Panc1 (cell line): ENCODE measurements around the gene MFAP4.

Experiments
- POLR2AphosphoS5 ChIP-seq: IDR thresholded peaks from 2 replicates; pipeline ENCODE4 v1.6.1; 2012; ENCODE audit warnings: mild to moderate bottlenecking, low read depth, low read length, moderate library complexity
- SIN3A ChIP-seq: IDR thresholded peaks from 2 replicates; pipeline ENCODE4 v1.6.1; 2012; ENCODE audit warnings: low read depth, mild to moderate bottlenecking, low read length, moderate library complexity, borderline replicate concordance; ENCODE audit not compliant: insufficient read depth
- TCF7L2 ChIP-seq: IDR thresholded peaks from 2 replicates; pipeline ENCODE4 v1.6.1; 2011; ENCODE audit warnings: mild to moderate bottlenecking, low read depth, low read length, inconsistent platforms
- TF ChIP-seq, protein P1 (sequence below): fragments of 450-650 bp; IDR thresholded peaks from 2 replicates; pipeline ENCODE4 v1.5.1; 2017; ENCODE audit warnings: mild to moderate bottlenecking
- TF ChIP-seq, protein P2 (sequence below), 2 experiments: IDR thresholded peaks; 2 replicates each; pipeline ENCODE4 v1.6.1; 2011 to 2012; ENCODE audit warnings: low read depth in 2 of 2, control low read depth in 1 of 2, low read length in 1 of 2, mild to moderate bottlenecking in 1 of 2, moderate library complexity in 1 of 2; ENCODE audit not compliant: insufficient read depth in 1 of 2

DNA sequence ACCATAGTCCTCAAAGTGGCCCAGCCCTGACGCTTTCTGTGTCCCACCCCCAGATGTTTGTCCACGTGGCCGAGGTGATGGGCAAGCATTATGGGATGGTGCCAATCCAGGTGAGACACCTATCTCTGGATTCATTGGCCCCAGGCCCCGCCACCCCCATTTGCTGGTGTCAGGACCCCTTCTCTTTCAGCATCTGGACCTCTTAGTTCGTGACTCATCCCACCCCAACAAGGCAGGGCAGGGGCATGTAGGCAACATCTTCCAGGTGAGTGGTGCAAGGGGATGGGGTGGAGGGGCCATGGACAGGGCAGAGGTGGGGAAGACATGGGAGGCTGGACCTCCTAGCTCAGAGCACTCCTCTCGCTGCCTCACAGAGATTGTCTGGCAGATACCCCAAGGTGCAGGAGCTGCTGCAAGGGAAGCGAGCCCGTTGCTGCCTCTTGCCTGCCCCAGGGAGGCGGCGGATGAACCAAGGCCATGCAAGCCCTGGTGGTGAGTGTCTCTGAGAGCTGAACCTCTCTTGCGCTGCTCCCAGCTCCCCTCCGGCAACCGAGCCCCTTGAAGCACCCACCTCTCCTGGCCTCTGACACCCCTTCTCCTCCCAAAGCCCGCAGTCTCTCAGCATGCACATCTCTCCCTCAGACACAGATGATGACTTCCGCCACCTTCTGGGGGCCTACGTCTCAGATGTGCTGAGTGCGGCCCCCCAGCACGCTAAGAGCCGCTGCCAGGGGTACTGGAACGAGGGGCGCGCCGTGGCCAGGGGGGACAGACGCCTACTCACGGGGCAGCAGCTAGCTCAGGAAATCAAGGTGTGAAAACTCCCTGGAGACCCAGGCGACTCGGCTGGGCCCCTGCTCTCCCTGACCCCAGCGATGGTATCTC, 27.6 kb upstream of the MFAP4 start:
- TF ChIP-seq, protein P1, sequence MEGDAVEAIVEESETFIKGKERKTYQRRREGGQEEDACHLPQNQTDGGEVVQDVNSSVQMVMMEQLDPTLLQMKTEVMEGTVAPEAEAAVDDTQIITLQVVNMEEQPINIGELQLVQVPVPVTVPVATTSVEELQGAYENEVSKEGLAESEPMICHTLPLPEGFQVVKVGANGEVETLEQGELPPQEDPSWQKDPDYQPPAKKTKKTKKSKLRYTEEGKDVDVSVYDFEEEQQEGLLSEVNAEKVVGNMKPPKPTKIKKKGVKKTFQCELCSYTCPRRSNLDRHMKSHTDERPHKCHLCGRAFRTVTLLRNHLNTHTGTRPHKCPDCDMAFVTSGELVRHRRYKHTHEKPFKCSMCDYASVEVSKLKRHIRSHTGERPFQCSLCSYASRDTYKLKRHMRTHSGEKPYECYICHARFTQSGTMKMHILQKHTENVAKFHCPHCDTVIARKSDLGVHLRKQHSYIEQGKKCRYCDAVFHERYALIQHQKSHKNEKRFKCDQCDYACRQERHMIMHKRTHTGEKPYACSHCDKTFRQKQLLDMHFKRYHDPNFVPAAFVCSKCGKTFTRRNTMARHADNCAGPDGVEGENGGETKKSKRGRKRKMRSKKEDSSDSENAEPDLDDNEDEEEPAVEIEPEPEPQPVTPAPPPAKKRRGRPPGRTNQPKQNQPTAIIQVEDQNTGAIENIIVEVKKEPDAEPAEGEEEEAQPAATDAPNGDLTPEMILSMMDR = no peak
- TF ChIP-seq POLR2AphosphoS5 = no peak
- TF ChIP-seq SIN3A = no peak
- TF ChIP-seq, protein P2, sequence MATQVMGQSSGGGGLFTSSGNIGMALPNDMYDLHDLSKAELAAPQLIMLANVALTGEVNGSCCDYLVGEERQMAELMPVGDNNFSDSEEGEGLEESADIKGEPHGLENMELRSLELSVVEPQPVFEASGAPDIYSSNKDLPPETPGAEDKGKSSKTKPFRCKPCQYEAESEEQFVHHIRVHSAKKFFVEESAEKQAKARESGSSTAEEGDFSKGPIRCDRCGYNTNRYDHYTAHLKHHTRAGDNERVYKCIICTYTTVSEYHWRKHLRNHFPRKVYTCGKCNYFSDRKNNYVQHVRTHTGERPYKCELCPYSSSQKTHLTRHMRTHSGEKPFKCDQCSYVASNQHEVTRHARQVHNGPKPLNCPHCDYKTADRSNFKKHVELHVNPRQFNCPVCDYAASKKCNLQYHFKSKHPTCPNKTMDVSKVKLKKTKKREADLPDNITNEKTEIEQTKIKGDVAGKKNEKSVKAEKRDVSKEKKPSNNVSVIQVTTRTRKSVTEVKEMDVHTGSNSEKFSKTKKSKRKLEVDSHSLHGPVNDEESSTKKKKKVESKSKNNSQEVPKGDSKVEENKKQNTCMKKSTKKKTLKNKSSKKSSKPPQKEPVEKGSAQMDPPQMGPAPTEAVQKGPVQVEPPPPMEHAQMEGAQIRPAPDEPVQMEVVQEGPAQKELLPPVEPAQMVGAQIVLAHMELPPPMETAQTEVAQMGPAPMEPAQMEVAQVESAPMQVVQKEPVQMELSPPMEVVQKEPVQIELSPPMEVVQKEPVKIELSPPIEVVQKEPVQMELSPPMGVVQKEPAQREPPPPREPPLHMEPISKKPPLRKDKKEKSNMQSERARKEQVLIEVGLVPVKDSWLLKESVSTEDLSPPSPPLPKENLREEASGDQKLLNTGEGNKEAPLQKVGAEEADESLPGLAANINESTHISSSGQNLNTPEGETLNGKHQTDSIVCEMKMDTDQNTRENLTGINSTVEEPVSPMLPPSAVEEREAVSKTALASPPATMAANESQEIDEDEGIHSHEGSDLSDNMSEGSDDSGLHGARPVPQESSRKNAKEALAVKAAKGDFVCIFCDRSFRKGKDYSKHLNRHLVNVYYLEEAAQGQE (IDR thresholded peaks at IDR 0.05; ENCODE audit: insufficient read depth in 1 of 2, low read depth in 2 of 2, low read length in 1 of 2) = no peak
- no peak for TF ChIP-seq TCF7L2
